A549 (cell line): ENCODE results near the gene LILRB3. TPM values are rescaled to one million over a fixed set of nuclear protein-coding genes. Genes with fewer than 3 reads are reported as not detected.
"Not testable (repeated sequence)": the region's sequence is repeated elsewhere in the genome, so short reads cannot be mapped to it uniquely, and the experiment has no call there.

Experiments used
- ATAC-seq, 2 experiments: fragments of 200-7000 bp in 1 of 2; fragments of >200 bp in 1 of 2; cut with Nextera tagmentation in 1 of 2; cut with Tn5 transposase in 1 of 2; 3 replicates each; pipeline versions ENCODE4 v1.8.0 to v1.9.1; 2018 to 2020; ENCODE audit warnings: mild to moderate bottlenecking in 1 of 2, moderate library complexity in 1 of 2
- CTCF ChIA-PET: fragments of 300-600 bp; sonication (Branson Sonifier 250); formaldehyde crosslinking; extraction: SDS; loops from one replicate; lab custom pipeline; 2021; ENCODE audit warnings: antibody characterized with exemption, inconsistent platforms; lab: Yijun Ruan, JAX
- POLR2A ChIA-PET: fragments of 350-600 bp; formaldehyde crosslinking; extraction: SDS; loops from one replicate; lab custom pipeline; 2021; ENCODE audit warnings: antibody characterized with exemption, inconsistent platforms; lab: Yijun Ruan, JAX
- DNase-seq, 2 experiments: peaks; one replicate each; pipeline versions ENCODE4 v3.0.0 to v3.0.0-alpha.2; 2011 to 2016; ENCODE audit warnings: low read depth in 1 of 2, low spot score in 1 of 2
- FAIRE-seq: peaks from 2 replicates; lab custom pipeline; 2011; peaks lifted over from hg19 to GRCh38; lab: Jason Lieb, UNC
- H3K27ac ChIP-seq, 2 experiments: fragments of >200 bp; sonication (Bioruptor Twin); formaldehyde crosslinking; 3 replicates each; pipeline ENCODE4 v1.5.1; 2016 to 2017
- H3K4me1 ChIP-seq: fragments of >200 bp; sonication (Bioruptor Twin); formaldehyde crosslinking; 3 replicates; pipeline ENCODE4 v1.6.1; 2016
- H3K4me2 ChIP-seq: fragments of >200 bp; sonication (Bioruptor Twin); formaldehyde crosslinking; 3 replicates; pipeline ENCODE4 v1.6.1; 2016
- H3K4me3 ChIP-seq: fragments of >200 bp; sonication (Bioruptor Twin); formaldehyde crosslinking; 3 replicates; pipeline ENCODE4 v1.5.1; 2016
- H3K9me3 ChIP-seq: fragments of >200 bp; sonication (Bioruptor Twin); formaldehyde crosslinking; 3 replicates; pipeline ENCODE4 v1.6.1; 2016
- ATOH8 ChIP-seq: fragments of 250-450 bp; sonication (Bioruptor Pico); IDR thresholded peaks from 2 replicates; pipeline ENCODE4 v1.5.0; 2020; ENCODE audit warnings: low read depth, mild to moderate bottlenecking, moderate library complexity
- BHLHE40 ChIP-seq: IDR thresholded peaks from 2 replicates; pipeline ENCODE4 v1.6.1; 2012; ENCODE audit warnings: low read depth, low read length, inconsistent platforms
- CHD4 ChIP-seq: fragments of 200-600 bp; sonication (generic); IDR thresholded peaks from 2 replicates; pipeline ENCODE4 v1.6.1; 2016; ENCODE audit warnings: antibody characterized with exemption, mild to moderate bottlenecking, borderline replicate concordance
- EHF ChIP-seq: fragments of 250-450 bp; sonication (Bioruptor Pico); IDR thresholded peaks from 2 replicates; pipeline ENCODE4 v1.5.0; 2020; ENCODE audit warnings: mild to moderate bottlenecking
- EHMT2 ChIP-seq: fragments of 200-600 bp; sonication (generic); IDR thresholded peaks from 2 replicates; pipeline ENCODE4 v1.6.1; 2016; ENCODE audit warnings: antibody characterized with exemption, low read depth, mild to moderate bottlenecking, moderate library complexity
- FOSL2 ChIP-seq, 2 experiments: fragments of 450-650 bp in 1 of 2; fragments of >200 bp in 1 of 2; sonication (Bioruptor Twin) in 1 of 2; formaldehyde crosslinking; IDR thresholded peaks; 2 replicates each; pipeline versions ENCODE4 v1.5.0 to v1.6.1; 2016 to 2020; ENCODE audit warnings: mild to moderate bottlenecking in 1 of 2, moderate library complexity in 1 of 2
- HDAC2 ChIP-seq: fragments of 200-600 bp; sonication (generic); IDR thresholded peaks from 2 replicates; pipeline ENCODE4 v1.6.1; 2016
- HOXB5 ChIP-seq: fragments of 250-450 bp; sonication (Bioruptor Pico); IDR thresholded peaks from 2 replicates; pipeline ENCODE4 v1.5.0; 2020; ENCODE audit warnings: mild to moderate bottlenecking, moderate library complexity
- JUN ChIP-seq, 2 experiments: fragments of >200 bp; sonication (Bioruptor Twin); formaldehyde crosslinking; IDR thresholded peaks; 2 replicates in 1 of 2; 3 replicates in 1 of 2; pipeline ENCODE4 v1.6.1; 2016 to 2017
- KDM5A ChIP-seq: fragments of 200-600 bp; sonication (generic); IDR thresholded peaks from 2 replicates; pipeline ENCODE4 v1.6.1; 2016; ENCODE audit warnings: antibody characterized with exemption, mild to moderate bottlenecking
- MAX ChIP-seq: IDR thresholded peaks from 2 replicates; pipeline ENCODE4 v1.6.1; 2012
- NR3C1 ChIP-seq: fragments of >200 bp; sonication (Bioruptor Twin); formaldehyde crosslinking; IDR thresholded peaks from 3 replicates; pipeline ENCODE4 v1.6.1; 2017
- PBX3 ChIP-seq: IDR thresholded peaks from 2 replicates; pipeline ENCODE4 v1.6.1; 2012
- PHF8 ChIP-seq: fragments of 200-600 bp; sonication (generic); IDR thresholded peaks from 2 replicates; pipeline ENCODE4 v1.6.1; 2016; ENCODE audit warnings: low read depth, mild to moderate bottlenecking, antibody characterized with exemption, moderate library complexity, borderline replicate concordance
- RCOR1 ChIP-seq: fragments of 150-350 bp; IDR thresholded peaks from 2 replicates; pipeline ENCODE4 v1.6.1; 2014; ENCODE audit warnings: antibody characterized with exemption, low read length, low read depth
- SMC3 ChIP-seq: fragments of >200 bp; sonication (Bioruptor Twin); formaldehyde crosslinking; IDR thresholded peaks from 3 replicates; pipeline ENCODE4 v1.6.1; 2018; ENCODE audit warnings: inconsistent platforms
- TP53 ChIP-seq: fragments of 250-450 bp; sonication (Bioruptor Pico); IDR thresholded peaks from 2 replicates; pipeline ENCODE4 v1.5.0; 2021; ENCODE audit warnings: mild to moderate bottlenecking, moderate library complexity
- ZFP36 ChIP-seq: fragments of 450-650 bp; IDR thresholded peaks from 2 replicates; pipeline ENCODE4 v1.6.1; 2014; ENCODE audit warnings: borderline replicate concordance; ENCODE audit not compliant: partially characterized antibody
- ZNF302 ChIP-seq: fragments of 250-450 bp; sonication (Bioruptor Pico); IDR thresholded peaks from 2 replicates; pipeline ENCODE4 v1.9.0; 2021; ENCODE audit warnings: inconsistent platforms, mild to moderate bottlenecking, moderate library complexity
- ZSCAN20 ChIP-seq: fragments of 250-450 bp; sonication (Bioruptor Pico); IDR thresholded peaks from 2 replicates; pipeline ENCODE4 v1.8.0; 2022; ENCODE audit warnings: mild to moderate bottlenecking, moderate library complexity
- WGBS: methylation state at CpG from one replicate; pipeline ENCODE4 v1.1.6; 2017; ENCODE audit errors: missing lambda C conversion rate; 5-methylcytosine and 5-hydroxymethylcytosine counted together
- polyA plus RNA-seq, 4 experiments: library from polyadenylated mRNA; depleted of rRNA in 3 of 4; stranded (reverse); fragments of >200 nt; fragmentation: RNase III in 1 of 4; extraction: RNeasy Plus Mini Kit Qiagen cat#74134 plus additional on column Dnase treatment in 1 of 4; gene quantifications; 2 replicates in 3 of 4; 3 replicates in 1 of 4; pipeline ENCODE4 v1.2.3, GENCODE V29; 2011 to 2017
- TF ChIP-seq, protein P1 (sequence below): fragments of 150-350 bp; IDR thresholded peaks from 2 replicates; pipeline ENCODE4 v1.6.1; 2014; ENCODE audit warnings: low read depth, mild to moderate bottlenecking, low read length

The LILRB3 gene
- polyA plus RNA-seq, 2 of the 4 experiments (the other 2 are of a cell fraction): not detected

- ATAC-seq (peak; percentile 42 to 54), FAIRE-seq (no peak), DNase-seq (peak in 1 of 2 experiments; percentile 45)
- Histone ChIP-seq H3K4me2 (no peak within 1 kb of the TSS), H3K4me1 (peaks cover 10% of the 10 kb centered on the region; the same call in 2 of the 3 replicates), H3K9me3 (no peaks in the 10 kb centered on the region), H3K4me3 (no peak within 1 kb of the TSS), H3K27ac (peak within 1 kb of the TSS in 1 of 2 experiments; percentile 18; a peak in 2 of 6 replicates)
- TF ChIP-seq EHF (CRISPR knock-in tag): no peak
- TF ChIP-seq HDAC2: no peak
- TF ChIP-seq ZNF302 (CRISPR knock-in tag): no peak
- TF ChIP-seq NR3C1: no peak
- TF ChIP-seq, protein P1, sequence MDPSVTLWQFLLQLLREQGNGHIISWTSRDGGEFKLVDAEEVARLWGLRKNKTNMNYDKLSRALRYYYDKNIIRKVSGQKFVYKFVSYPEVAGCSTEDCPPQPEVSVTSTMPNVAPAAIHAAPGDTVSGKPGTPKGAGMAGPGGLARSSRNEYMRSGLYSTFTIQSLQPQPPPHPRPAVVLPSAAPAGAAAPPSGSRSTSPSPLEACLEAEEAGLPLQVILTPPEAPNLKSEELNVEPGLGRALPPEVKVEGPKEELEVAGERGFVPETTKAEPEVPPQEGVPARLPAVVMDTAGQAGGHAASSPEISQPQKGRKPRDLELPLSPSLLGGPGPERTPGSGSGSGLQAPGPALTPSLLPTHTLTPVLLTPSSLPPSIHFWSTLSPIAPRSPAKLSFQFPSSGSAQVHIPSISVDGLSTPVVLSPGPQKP: no peak
- POLR2A ChIA-PET: interaction anchor here (1.2 to 1.9 kb wide), 2 partner anchors 14 to 17 kb away, joined by 3 to 5 read pairs; partner anchors contain the start of gene MBOAT7
- WGBS: 33% methylated on average over 7 of the region's 13 CpGs
- CTCF ChIA-PET: interaction anchor here (2.8 to 12.1 kb wide), 2 partner anchors 12 to 218 kb away, joined by 7 to 295 read pairs; partner anchors contain the start of genes MBOAT7 and TSEN34
These were observed 50.1 kb downstream of the LILRB3 start, which contains the start of gene TMC4 for GRCh38 chr19:54172471-54173358. Gene TMC4, minus strand, starts transcription at chr19:54173160. Its CDS starts 43 bp downstream, at chr19:54173117.

GRCh38 chr19:54171736-54172431 lies 50.9 kb downstream of the LILRB3 start:
- WGBS: 73% methylated on average over 15 of the region's 23 CpGs
- not testable (repeated sequence) for DNase-seq, FAIRE-seq, H3K4me2 ChIP-seq, H3K9me3 ChIP-seq, H3K4me3 ChIP-seq, H3K27ac ChIP-seq, ATAC-seq
- ChIA-PET POLR2A (interaction anchor here (1.4 to 1.9 kb wide), 2 partner anchors 17 to 18 kb away, joined by 5 to 7 read pairs; partner anchors contain the start of gene MBOAT7), CTCF (interaction anchor here (0.7 to 12.1 kb wide), 5 partner anchors 12 to 271 kb away, joined by 3 to 295 read pairs (median 3); partner anchors contain the start of genes MBOAT7 and TSEN34)
- H3K4me1 ChIP-seq: peaks cover 10% of the 10 kb centered on the region; the same call in 2 of the 3 replicates

DNA sequence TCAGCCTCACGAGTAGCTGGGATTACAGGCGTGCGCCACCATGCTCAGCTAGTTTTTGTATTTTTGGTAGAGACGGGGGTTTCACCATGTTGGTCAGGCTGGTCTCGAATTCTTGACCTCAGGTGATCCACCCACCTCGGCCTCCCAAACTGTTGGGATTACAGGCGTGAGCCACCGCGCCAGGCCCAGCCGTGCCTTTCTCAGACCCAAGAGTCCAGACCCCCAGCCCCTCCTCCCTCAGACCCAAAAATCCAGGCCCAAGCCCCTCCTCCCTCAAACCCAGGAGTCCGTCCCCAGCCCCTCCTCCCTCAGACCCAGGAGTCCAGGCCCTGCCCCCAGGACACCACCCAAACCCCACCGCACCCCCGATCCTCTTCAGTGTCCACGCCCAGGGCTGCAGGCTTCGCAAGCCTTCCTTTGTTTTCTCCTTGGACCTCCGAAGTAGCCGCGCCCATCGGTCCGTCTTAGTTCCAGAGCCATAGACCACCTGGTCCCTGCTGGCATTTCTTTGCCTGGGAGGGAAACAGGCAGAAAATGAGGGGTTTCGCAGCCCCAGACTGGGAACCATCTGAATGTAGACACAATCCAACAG lies 53.6 kb downstream of the LILRB3 start:
- Histone ChIP-seq H3K4me3 (no peak overlapping the region), H3K9me3 (no peaks in the 10 kb centered on the region), H3K4me1 (peaks cover 12% of the 10 kb centered on the region; the same call in 2 of the 3 replicates), H3K4me2 (no peak overlapping the region), H3K27ac (no peak overlapping the region)
- ChIA-PET POLR2A (interaction anchor here (1.0 to 1.7 kb wide), 3 partner anchors 20 to 32 kb away, joined by 3 to 10 read pairs (median 7); partner anchors contain the start of genes CNOT3, MBOAT7 and RPS9), CTCF (interaction anchor here (0.6 to 12.1 kb wide), 47 partner anchors 10 to 376 kb away, joined by 3 to 295 read pairs (median 4); partner anchors contain the start of genes CNOT3, LENG1, LILRB5 and MBOAT7)
- ATAC-seq (no peak), DNase-seq (no peak), FAIRE-seq (no peak)
- TF ChIP-seq SMC3 (no peak), PBX3 (no peak), EHF (CRISPR knock-in tag) (no peak), JUN (IDR thresholded peaks at IDR 0.05) (no peak), KDM5A (no peak), FOSL2 (IDR thresholded peaks at IDR 0.05) (no peak), FOSL2 (CRISPR knock-in tag; IDR thresholded peaks at IDR 0.05) (no peak), ZSCAN20 (CRISPR knock-in tag) (no peak), BHLHE40 (no peak), ZFP36 (no peak), RCOR1 (no peak), MAX (no peak), EHMT2 (no peak), TP53 (CRISPR knock-in tag) (no peak), ATOH8 (CRISPR knock-in tag) (no peak), PHF8 (no peak), HOXB5 (CRISPR knock-in tag) (no peak), CHD4 (no peak)
- WGBS: 86% methylated on average over 21 of the region's 21 CpGs
